ENCODE results near the gene SPHK2. TPM values are rescaled to one million over a fixed set of nuclear protein-coding genes. Genes with fewer than 3 reads are reported as not detected.
A peak's percentile ranks its signal among the peaks of the same experiment; 100 is the strongest.

Gene SPHK2
- polyA plus RNA-seq, 2 of the 4 experiments (the other 2 are of a cell fraction): 6.1 to 18.3 TPM

- peak; percentile 78 to 87 for TF ChIP-seq RAD21 (conservative IDR thresholded peaks at IDR 0.05 in 1 of 2, IDR thresholded peaks at IDR 0.05 in 1 of 2)
- TF ChIP-seq MAZ (IDR thresholded peaks at IDR 0.05; ENCODE audit: borderline replicate concordance, low read depth, low read length): no peak
- TF ChIP-seq GATA3 (IDR thresholded peaks at IDR 0.05; ENCODE audit: borderline replicate concordance): peak; percentile 38; the same call in 1 of the 2 replicates
- no peak for TF ChIP-seq BHLHE40 (IDR thresholded peaks at IDR 0.05; ENCODE audit: low read depth, low read length)
- peak; percentile 18; the same call in 1 of the 2 replicates for TF ChIP-seq PHF8 (IDR thresholded peaks at IDR 0.05; ENCODE audit: borderline replicate concordance, low read depth)
- peak; percentile 78 for TF ChIP-seq HOXB5 (CRISPR knock-in tag; IDR thresholded peaks at IDR 0.05)
- no peak for TF ChIP-seq KDM5A (IDR thresholded peaks at IDR 0.05)
- no peak for TF ChIP-seq POLR2A (IDR thresholded peaks at IDR 0.05; ENCODE audit: low read length)
- peak; percentile 98 for TF ChIP-seq ZFP36 (IDR thresholded peaks at IDR 0.05; ENCODE audit: borderline replicate concordance, partially characterized antibody)
- peak; percentile 84 for TF ChIP-seq CHD4 (IDR thresholded peaks at IDR 0.05; ENCODE audit: borderline replicate concordance)
- TF ChIP-seq ZC3H11A (IDR thresholded peaks at IDR 0.05): no peak
- TF ChIP-seq FOSB (CRISPR knock-in tag; IDR thresholded peaks at IDR 0.05): peak; percentile 88; the same call in 1 of the 2 replicates
- TF ChIP-seq RCOR1 (IDR thresholded peaks at IDR 0.05; ENCODE audit: low read depth, low read length): peak; percentile 98
- peak; percentile 30 to 32; a peak in 1 of 5 replicates for TF ChIP-seq JUN (IDR thresholded peaks at IDR 0.05)
- TF ChIP-seq, protein P1, sequence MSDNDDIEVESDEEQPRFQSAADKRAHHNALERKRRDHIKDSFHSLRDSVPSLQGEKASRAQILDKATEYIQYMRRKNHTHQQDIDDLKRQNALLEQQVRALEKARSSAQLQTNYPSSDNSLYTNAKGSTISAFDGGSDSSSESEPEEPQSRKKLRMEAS (IDR thresholded peaks at IDR 0.05): peak; percentile 91
- TF ChIP-seq TP53 (CRISPR knock-in tag; IDR thresholded peaks at IDR 0.05): 0 out of 2 replicates have a peak, but pooled peaks have one; percentile 25
- TF ChIP-seq HOXB13 (CRISPR knock-in tag; IDR thresholded peaks at IDR 0.05; ENCODE audit: low read depth): no peak
- TF ChIP-seq MAFK (IDR thresholded peaks at IDR 0.05; ENCODE audit: partially characterized antibody): peak; percentile 42
- TF ChIP-seq, protein P2, sequence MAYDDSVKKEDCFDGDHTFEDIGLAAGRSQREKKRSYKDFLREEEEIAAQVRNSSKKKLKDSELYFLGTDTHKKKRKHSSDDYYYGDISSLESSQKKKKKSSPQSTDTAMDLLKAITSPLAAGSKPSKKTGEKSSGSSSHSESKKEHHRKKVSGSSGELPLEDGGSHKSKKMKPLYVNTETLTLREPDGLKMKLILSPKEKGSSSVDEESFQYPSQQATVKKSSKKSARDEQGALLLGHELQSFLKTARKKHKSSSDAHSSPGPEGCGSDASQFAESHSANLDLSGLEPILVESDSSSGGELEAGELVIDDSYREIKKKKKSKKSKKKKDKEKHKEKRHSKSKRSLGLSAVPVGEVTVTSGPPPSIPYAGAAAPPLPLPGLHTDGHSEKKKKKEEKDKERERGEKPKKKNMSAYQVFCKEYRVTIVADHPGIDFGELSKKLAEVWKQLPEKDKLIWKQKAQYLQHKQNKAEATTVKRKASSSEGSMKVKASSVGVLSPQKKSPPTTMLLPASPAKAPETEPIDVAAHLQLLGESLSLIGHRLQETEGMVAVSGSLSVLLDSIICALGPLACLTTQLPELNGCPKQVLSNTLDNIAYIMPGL (CRISPR knock-in tag; IDR thresholded peaks at IDR 0.05; ENCODE audit: borderline replicate concordance): 0 out of 2 replicates have a peak, but pooled peaks have one; percentile 65
- TF ChIP-seq KDM1A (IDR thresholded peaks at IDR 0.05; ENCODE audit: low read depth): peak; percentile 99
- TF ChIP-seq ATOH8 (CRISPR knock-in tag; IDR thresholded peaks at IDR 0.05; ENCODE audit: low read depth): peak; percentile 14; the same call in 1 of the 2 replicates
These were observed 30.5 kb upstream of the SPHK2 start (continued) for GRCh38 chr19:48588670-48589401.

DNA sequence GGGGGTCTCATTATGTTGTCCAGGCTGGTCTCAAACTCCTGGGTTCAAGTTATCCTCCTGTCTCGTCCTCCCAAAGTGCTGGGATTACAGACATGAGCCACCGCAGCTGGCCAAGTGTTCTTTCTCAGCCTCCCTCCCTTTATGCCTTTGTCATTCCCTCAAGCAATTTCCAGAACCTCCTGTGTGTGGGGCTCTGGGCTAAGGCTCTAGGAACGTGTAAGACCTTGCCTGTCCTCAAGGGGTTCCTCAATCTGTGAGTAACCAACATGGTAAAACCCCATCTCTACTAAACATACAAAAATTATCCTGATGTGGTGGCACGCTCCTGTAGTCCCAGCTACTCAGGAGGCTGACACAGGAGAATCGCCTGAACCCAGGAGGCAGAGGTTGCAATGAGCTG, 28.3 kb upstream of the SPHK2 start:
- POLR2A ChIA-PET: no interaction called here
- H3K4me1 ChIP-seq: peaks cover 6% of the 10 kb centered on the region
- FAIRE-seq (no peak), ATAC-seq (peak; percentile 42 to 49; a peak in 3 of 6 replicates), DNase-seq (ENCODE audit: low read depth in 1 of 2, low spot score in 1 of 2) (peak in 1 of 2 experiments; percentile 68)
- H3K9me3 ChIP-seq: no peaks in the 10 kb centered on the region
- H3K4me3 ChIP-seq: no peak overlapping the region
- no peak overlapping the region for H3K4me2 ChIP-seq
- TF ChIP-seq NPAS2 (CRISPR knock-in tag; IDR thresholded peaks at IDR 0.05; ENCODE audit: borderline replicate concordance) (no peak), RAD21 (conservative IDR thresholded peaks at IDR 0.05 in 1 of 2, IDR thresholded peaks at IDR 0.05 in 1 of 2) (peak in 1 of 2 experiments; percentile 20; a peak in 1 of 5 replicates), TFCP2L1 (CRISPR knock-in tag; IDR thresholded peaks at IDR 0.05) (no peak)
- CTCF ChIA-PET: interaction anchor here (0.6 to 21.8 kb wide), 10 partner anchors 18 to 854 kb away, joined by 3 to 618 read pairs (median 84); partner anchors contain the start of genes FAM83E, GRWD1 and SPACA4
- peak overlapping the region in 1 of 2 experiments; percentile 1; a peak in 1 of 6 replicates for H3K27ac ChIP-seq
- WGBS (ENCODE audit: missing lambda C conversion rate): 77% methylated on average over 5 of the region's 5 CpGs

All from A549 (cell line).